Raji (cell line): Measurements from ENCODE around the gene MFAP4.

Experiments
- POLR2A ChIP-seq: IDR thresholded peaks from 2 replicates; pipeline ENCODE4 v1.6.1; 2011; ENCODE audit warnings: low read depth, low read length, control low read depth; ENCODE audit not compliant: insufficient read depth

Gene MFAP4

GRCh38 chr17:19359856-19360255, 27.1 kb downstream of the MFAP4 start:
- no peak for TF ChIP-seq POLR2A

GRCh38 chr17:19359151-19359550, 27.8 kb downstream of the MFAP4 start:
- no peak for TF ChIP-seq POLR2A

GRCh38 chr17:19357761-19358160, 29.2 kb downstream of the MFAP4 start:
- no peak for TF ChIP-seq POLR2A

DNA sequence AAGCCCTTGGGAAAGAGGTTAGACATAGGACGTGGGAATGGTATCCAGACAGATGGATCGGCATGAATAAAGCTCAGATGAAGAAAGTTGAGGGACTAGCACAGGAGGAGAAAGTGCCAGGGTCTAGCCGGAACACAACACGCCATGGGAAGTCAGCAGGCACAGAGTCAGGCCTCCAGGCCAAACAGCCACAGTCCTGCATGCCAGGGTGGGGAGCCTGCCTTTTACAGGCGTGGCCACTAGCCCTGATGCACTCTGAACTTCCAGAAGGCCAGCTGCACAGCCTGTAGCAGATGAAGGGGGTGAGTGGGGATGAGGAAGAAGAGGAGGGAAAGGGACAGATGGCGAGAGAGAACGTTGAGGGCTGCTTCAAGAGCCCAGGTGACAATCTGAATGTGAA, 29.6 kb downstream of the MFAP4 start:
- no peak for TF ChIP-seq POLR2A

DNA sequence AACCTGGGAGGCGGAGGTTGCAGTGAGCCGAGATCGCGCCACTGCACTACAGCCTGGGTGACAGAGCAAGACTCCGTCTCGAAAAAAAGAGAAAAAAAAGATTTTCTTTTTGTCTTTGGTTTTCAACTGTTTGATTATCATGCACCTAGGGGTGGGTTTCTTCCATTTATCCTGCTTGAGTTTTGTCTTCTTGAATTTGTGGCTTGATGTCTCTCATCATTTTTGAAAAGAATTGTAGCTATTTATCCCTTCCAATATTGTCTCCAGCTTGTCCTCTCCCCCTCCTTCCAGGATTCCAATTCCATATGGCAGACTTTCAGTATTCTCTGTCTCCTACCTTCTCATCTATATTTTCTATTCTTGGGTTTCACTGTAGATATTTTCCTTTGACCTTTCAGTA, 32.2 kb downstream of the MFAP4 start:
- no peak for TF ChIP-seq POLR2A

DNA sequence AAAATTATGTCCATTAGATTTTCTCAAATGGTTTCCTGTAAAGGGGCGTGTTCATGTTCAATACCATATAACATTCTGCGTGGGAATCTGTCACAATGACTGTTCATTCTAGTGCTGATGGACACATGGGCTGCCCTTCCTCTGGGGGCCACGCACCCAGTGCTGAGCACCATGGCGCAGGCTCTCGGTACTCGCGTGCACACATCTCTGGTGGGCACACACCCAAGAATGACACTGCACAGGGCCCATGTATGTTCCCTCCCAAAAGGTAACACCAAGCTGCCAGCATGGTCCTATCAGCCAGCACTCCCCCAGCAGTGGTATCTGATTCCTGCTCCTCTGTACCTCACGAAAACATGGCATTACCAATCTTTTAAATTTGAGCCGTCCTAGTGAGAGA, 38.2 kb downstream of the MFAP4 start:
- no peak for TF ChIP-seq POLR2A

GRCh38 chr17:19348081-19348650, 38.8 kb downstream of the MFAP4 start:
- no peak for TF ChIP-seq POLR2A

DNA sequence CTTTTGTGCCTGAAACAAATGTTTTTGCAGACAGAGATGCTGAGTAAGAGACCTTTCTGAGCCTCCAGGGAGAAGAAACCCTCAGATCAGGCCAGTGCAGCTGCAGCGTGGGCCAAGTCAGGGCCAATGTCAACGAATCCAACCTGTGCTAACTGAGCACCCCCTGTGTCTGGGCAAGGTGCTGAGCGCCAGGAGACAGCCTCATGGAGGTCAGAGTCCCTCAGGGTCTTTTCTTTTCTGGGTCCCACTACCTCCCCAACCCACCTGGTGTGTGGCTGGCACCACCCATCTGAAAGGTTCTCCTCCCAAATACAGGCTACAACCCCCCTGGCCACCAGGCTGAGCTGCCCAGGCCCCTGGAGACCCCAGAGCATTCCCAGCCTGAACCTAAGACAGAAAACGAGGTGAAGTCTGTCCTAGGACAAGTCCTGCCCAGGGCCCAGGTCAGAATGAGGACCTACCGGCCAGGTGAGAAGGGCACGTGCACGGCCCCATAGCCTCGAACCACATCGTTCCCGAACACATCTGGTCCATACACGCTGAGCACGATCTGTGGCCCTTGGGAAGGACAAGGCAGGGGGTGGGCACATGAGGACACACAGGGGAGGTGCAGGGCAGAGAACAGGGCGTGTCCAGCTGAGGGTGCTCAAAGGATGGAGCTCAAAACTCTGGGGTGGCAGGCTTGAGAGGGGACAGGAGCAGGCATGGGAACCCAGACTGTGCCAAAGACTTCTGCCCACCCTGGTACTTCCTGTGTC, 39.5 kb downstream of the MFAP4 start:
- TF ChIP-seq POLR2A, result no peak

DNA sequence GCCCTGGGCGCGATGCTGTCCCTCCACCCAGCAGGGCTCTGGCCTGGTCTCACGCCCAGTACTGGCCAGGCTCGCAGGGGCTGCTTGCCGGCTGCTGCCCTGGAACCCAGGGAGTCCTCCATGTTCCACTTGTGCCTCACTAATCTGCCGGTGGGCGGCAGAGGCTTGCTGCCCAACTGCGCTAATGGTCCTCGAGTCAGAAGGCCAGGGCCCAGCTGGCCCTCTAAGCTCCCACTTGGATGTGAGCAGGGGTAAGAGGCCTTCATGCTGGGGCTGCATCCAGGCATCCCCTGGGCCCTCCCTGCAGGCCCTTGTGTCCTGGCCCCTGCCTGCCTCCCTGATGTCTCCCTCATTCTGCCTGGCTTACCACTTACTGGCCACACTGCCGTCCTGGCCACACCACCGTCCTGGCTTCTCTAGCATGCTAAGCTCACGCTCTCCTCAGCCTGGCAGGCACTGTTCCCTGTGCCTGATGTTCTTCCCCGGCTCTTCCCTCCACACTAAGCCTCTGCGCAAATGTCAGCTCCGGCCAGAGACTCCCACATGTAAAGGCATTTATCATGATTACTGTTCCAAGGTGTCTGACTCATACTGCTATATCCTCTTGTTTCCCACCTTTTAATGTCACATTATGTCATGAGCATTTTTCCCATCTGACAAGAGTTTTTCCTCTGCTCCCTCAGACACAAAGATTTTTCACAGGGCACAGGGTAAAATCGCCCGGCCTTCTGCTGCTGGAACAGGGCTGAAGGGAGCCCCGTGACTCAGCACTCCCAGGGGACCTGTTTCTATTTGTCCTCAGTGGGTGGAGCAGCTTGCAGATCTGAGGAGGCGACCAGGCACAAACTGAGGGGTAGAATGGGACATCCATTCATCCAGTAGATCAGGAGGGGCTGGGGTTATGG, 40.4 kb downstream of the MFAP4 start:
- no peak for TF ChIP-seq POLR2A

GRCh38 chr17:19345486-19346350, 41.3 kb downstream of the MFAP4 start:
- no peak for TF ChIP-seq POLR2A

DNA sequence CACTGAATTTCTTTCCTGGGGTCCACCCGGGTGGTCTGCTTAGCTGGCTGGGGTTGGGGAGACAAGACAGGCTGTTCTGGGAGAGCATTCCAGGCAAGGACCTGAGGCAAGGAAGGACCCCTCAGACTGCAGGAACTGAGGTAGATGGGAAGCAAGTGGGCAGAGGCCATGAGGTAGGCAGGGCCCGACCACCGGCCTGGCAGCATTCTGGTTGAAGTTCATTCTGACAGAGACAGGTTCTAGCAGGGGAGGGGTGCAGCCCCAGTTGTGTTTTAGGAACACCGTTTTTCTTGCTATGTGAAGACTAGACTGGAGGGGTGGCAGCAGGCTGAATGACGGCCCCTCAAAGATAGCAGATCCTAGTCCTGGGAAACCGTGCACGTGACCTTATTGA, 41.9 kb downstream of the MFAP4 start:
- TF ChIP-seq POLR2A, result no peak

DNA sequence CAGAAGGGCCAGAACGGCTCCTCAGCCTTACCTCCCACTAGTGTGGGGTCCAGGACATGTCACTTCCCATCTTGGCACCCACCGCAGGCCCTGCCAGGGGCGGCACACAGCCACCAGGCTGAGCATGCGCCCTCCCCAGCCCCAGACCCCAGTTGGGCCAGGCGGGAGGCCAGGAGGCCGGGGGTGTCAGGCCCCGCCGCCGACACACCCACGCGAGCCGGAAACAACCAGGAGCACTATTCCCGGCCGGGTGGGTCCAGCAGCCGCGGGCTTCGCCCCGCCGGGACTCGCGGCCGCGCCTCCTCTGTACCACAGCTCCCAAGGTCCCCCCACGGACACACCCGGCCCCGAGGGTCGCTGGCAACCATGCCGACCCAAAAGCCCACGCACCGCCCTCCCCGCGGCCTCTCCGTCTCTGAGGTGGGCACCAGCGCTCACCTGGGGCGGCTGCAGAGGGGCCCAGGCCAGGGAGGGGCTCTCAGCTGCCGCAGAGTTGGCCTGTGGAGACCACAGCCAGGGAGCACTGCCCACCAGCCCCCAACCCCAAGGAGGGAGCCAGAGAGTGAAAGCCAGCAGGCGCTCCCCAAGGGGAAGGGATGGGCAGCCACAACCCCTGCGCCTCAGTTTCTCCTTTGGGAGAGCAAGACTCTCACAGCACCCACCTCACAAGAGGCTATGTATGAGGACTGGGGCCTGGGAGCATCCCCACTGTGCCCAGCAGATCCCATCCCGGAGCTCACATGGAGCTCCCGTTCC, 42.5 kb downstream of the MFAP4 start:
- TF ChIP-seq POLR2A, result no peak

- TF ChIP-seq POLR2A, result no peak
These were observed 43.3 kb downstream of the MFAP4 start for GRCh38 chr17:19343671-19344151.

- no peak for TF ChIP-seq POLR2A
These were observed 43.7 kb downstream of the MFAP4 start for GRCh38 chr17:19343256-19343630.
